Endodermal cell (in vitro differentiated cells): Measurements from ENCODE around the gene ENOSF1. TPM values are rescaled to one million over a fixed set of nuclear protein-coding genes. Genes with fewer than 3 reads are reported as not detected.

ENCODE experiments used
- DNase-seq: peaks from one replicate; pipeline ENCODE4 v3.0.0-alpha.2; 2017
- H3K27ac ChIP-seq: 2 replicates; pipeline ENCODE4 v1.5.1; 2013; ENCODE audit warnings: mild to moderate bottlenecking, low read depth, low read length, moderate library complexity
- H3K27me3 ChIP-seq: 2 replicates; pipeline ENCODE4 v1.6.1; 2013; ENCODE audit warnings: mild to moderate bottlenecking, low read length, moderate library complexity; ENCODE audit not compliant: insufficient read depth, control insufficient read depth, poor library complexity, severe bottlenecking
- H3K36me3 ChIP-seq: 2 replicates; pipeline ENCODE4 v1.7.0; 2013; ENCODE audit warnings: mild to moderate bottlenecking, low read length, moderate library complexity; ENCODE audit not compliant: control insufficient read depth, insufficient read depth
- H3K4me1 ChIP-seq: one replicate; pipeline ENCODE4 v1.7.0; 2013; ENCODE audit warnings: low read length; ENCODE audit not compliant: control insufficient read depth, insufficient read depth
- H3K4me3 ChIP-seq: 2 replicates; pipeline ENCODE4 v1.5.1; 2013; ENCODE audit warnings: mild to moderate bottlenecking, low read length, moderate library complexity
- H3K9ac ChIP-seq: 2 replicates; pipeline ENCODE4 v1.6.1; 2013; ENCODE audit warnings: mild to moderate bottlenecking, low read length, moderate library complexity; ENCODE audit not compliant: poor library complexity, severe bottlenecking; ENCODE audit errors: extremely low read depth
- H3K9me3 ChIP-seq: 2 replicates; pipeline ENCODE4 v1.6.1; 2013; ENCODE audit warnings: mild to moderate bottlenecking, low read length, moderate library complexity; ENCODE audit not compliant: control insufficient read depth
- H3K27ac Mint-ChIP-seq: 2 replicates; pipeline ENCODE4 v1.8.0; 2020; ENCODE audit warnings: mixed read lengths
- H3K27me3 Mint-ChIP-seq: 2 replicates; pipeline ENCODE4 v1.8.0; 2021; ENCODE audit warnings: mild to moderate bottlenecking, mixed read lengths; ENCODE audit not compliant: insufficient read depth
- H3K36me3 Mint-ChIP-seq: 2 replicates; pipeline ENCODE4 v1.8.0; 2020; ENCODE audit warnings: low read depth, mixed read lengths
- H3K4me1 Mint-ChIP-seq: 2 replicates; pipeline ENCODE4 v1.8.0; 2020; ENCODE audit warnings: mixed read lengths
- H3K4me3 Mint-ChIP-seq: 2 replicates; pipeline ENCODE4 v1.8.0; 2020; ENCODE audit warnings: mild to moderate bottlenecking, moderate library complexity, mixed read lengths
- H3K9me3 Mint-ChIP-seq: 2 replicates; pipeline ENCODE4 v1.8.0; 2020; ENCODE audit warnings: mild to moderate bottlenecking, mixed read lengths
- CTCF ChIP-seq: fragments of 200-600 bp; sonication (generic); conservative IDR thresholded peaks from 2 replicates; pipeline ENCODE4 v1.5.0; 2021; ENCODE audit warnings: antibody characterized with exemption, mild to moderate bottlenecking
- WGBS, 2 experiments: methylation state at CpG; one replicate each; pipeline versions ENCODE4 v1.1.5 to v1.1.7; 2013; ENCODE audit warnings: missing lambda C conversion rate in 2 of 2, mixed read lengths in 1 of 2; ENCODE audit not compliant: insufficient coverage in 1 of 2, insufficient read length in 1 of 2; 5-methylcytosine and 5-hydroxymethylcytosine counted together
- total RNA-seq, 2 donors: library from RNA; stranded (reverse); fragmentation: NEBNext Ultra II Directional in 1 of 2; extraction: Animal tissue kit (Norgen Biotek cat#: 25700) in 1 of 2; gene quantifications; 2 replicates in 1 of 2; 3 replicates in 1 of 2; pipeline ENCODE4 v1.2.1, GENCODE V29; 2021

ENOSF1 gene
- total RNA-seq, 2 donors from 2014 or later = 85.7 to 89.5 TPM

- no peak overlapping the region for H3K9ac ChIP-seq
- H3K27ac Mint-ChIP-seq = no peak overlapping the region
- H3K27ac ChIP-seq = no peak overlapping the region
- no peaks in the 10 kb centered on the region for H3K4me1 Mint-ChIP-seq
- H3K27me3 Mint-ChIP-seq = no peaks in the 10 kb centered on the region
- DNase-seq = no peak
- H3K9me3 Mint-ChIP-seq = no peaks in the 10 kb centered on the region
- WGBS, 2 experiments = 100% methylated on average over 1 of the region's 1 CpG
- peaks cover 28% of the 10 kb centered on the region for H3K36me3 Mint-ChIP-seq
- no peaks in the 10 kb centered on the region for H3K4me1 ChIP-seq
- no peak overlapping the region for H3K4me3 Mint-ChIP-seq
- H3K9me3 ChIP-seq = no peaks in the 10 kb centered on the region
- TF ChIP-seq CTCF = no peak
- no peak overlapping the region for H3K4me3 ChIP-seq
- H3K27me3 ChIP-seq = no peaks in the 10 kb centered on the region
- H3K36me3 ChIP-seq = peaks cover 33% of the 10 kb centered on the region
Measured at GRCh38 chr18:723541-724080, 11.2 kb upstream of the ENOSF1 start.

- Mint-ChIP-seq H3K27me3 (peaks cover 4% of the 10 kb centered on the region), H3K4me3 (no peak overlapping the region), H3K9me3 (peaks cover 15% of the 10 kb centered on the region), H3K4me1 (peaks cover 2% of the 10 kb centered on the region), H3K27ac (no peak overlapping the region), H3K36me3 (peaks cover 4% of the 10 kb centered on the region)
- DNase-seq = no peak
- no peak overlapping the region for H3K4me3 ChIP-seq
- peaks cover 9% of the 10 kb centered on the region for H3K36me3 ChIP-seq
- H3K9ac ChIP-seq = no peak overlapping the region
- no peak overlapping the region for H3K27ac ChIP-seq
- H3K27me3 ChIP-seq = no peaks in the 10 kb centered on the region
- no peak for TF ChIP-seq CTCF
- 95 to 100% methylated on average over 2 to 4 of the region's 4 CpGs for WGBS, 2 experiments
- no peaks in the 10 kb centered on the region for H3K4me1 ChIP-seq
- no peaks in the 10 kb centered on the region for H3K9me3 ChIP-seq
Measured at GRCh38 chr18:717003-717402, 4.6 kb upstream of the ENOSF1 start.

- Mint-ChIP-seq H3K27me3 (peaks cover 4% of the 10 kb centered on the region), H3K4me1 (peaks cover 8% of the 10 kb centered on the region), H3K36me3 (peaks cover 2% of the 10 kb centered on the region), H3K4me3 (no peak overlapping the region), H3K27ac (no peak overlapping the region), H3K9me3 (peaks cover 15% of the 10 kb centered on the region)
- no peak overlapping the region for H3K9ac ChIP-seq
- DNase-seq = no peak
- H3K36me3 ChIP-seq = peaks cover 7% of the 10 kb centered on the region
- WGBS, 2 experiments = 100% methylated on average over 1 of the region's 1 CpG
- no peaks in the 10 kb centered on the region for H3K4me1 ChIP-seq
- H3K27ac ChIP-seq = no peak overlapping the region
- no peaks in the 10 kb centered on the region for H3K27me3 ChIP-seq
- H3K9me3 ChIP-seq = no peaks in the 10 kb centered on the region
- no peak for TF ChIP-seq CTCF
- no peak overlapping the region for H3K4me3 ChIP-seq
Measured at GRCh38 chr18:715626-716025, 3.2 kb upstream of the ENOSF1 start.
